Raji (cell line): Measurements from ENCODE around the gene SKA2.

ENCODE experiments used
- POLR2A ChIP-seq: IDR thresholded peaks from 2 replicates; pipeline ENCODE4 v1.6.1; 2011; ENCODE audit warnings: low read depth, low read length, control low read depth; ENCODE audit not compliant: insufficient read depth

SKA2 gene

DNA sequence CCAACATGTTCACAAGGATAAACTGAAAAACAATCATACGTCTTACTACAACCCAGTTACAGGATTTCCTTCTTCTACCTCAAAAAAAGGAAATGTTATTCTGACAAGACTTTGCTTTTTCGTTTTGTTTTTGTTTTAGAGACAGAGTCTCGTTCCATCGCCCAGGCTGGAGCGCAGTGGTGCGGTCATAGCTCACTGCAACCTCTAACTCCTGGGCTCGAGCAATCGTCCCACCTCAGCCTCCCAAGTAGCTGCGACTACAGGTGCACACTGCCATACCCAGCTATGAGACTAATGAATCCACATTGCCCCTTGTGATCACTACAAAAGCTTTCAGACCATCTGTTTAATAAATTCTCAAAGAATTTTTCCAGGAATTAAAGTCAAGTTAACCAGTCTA lies 39.5 kb downstream of the SKA2 start:
- no peak for TF ChIP-seq POLR2A

- no peak for TF ChIP-seq POLR2A
Measured at GRCh38 chr17:59111539-59111938, 43.4 kb downstream of the SKA2 start.

- no peak for TF ChIP-seq POLR2A
Measured at GRCh38 chr17:59110973-59111372, 44.0 kb downstream of the SKA2 start.

DNA sequence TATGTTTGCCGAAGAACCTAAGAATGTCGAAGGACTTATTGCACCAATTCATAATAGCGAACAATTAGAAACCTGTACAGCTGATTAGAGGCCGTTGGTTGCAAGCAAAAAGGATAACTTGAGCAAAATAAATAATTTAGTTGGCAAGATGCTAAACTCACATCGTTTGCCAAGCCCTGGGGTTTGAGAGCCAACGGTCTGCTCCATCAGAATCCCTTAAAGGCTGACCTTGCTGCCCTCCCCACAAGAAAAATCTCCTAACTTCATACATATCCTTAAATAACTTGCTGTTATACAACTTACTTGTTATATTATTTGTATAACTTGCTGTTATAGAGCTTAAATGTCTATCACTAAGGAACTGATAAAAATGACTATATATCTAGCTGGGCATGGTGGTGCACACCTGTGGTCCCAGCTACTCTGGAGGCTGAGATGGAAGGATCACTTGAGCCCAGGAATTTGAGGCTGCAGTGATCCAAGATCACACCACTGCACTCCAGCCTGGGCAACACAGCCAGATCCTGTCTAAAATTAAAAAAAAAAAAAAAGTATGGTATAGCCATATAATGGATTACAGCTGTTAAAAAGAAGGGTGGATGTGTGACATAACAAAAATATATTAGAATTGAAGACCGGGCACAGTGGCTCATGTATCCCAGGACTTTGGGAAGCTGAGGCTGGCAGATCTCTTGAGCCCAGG lies 46.4 kb downstream of the SKA2 start:
- no peak for TF ChIP-seq POLR2A

- TF ChIP-seq POLR2A, result no peak; the same call in 1 of the 2 replicates
Measured at GRCh38 chr17:59107306-59107670, 47.7 kb downstream of the SKA2 start.

DNA sequence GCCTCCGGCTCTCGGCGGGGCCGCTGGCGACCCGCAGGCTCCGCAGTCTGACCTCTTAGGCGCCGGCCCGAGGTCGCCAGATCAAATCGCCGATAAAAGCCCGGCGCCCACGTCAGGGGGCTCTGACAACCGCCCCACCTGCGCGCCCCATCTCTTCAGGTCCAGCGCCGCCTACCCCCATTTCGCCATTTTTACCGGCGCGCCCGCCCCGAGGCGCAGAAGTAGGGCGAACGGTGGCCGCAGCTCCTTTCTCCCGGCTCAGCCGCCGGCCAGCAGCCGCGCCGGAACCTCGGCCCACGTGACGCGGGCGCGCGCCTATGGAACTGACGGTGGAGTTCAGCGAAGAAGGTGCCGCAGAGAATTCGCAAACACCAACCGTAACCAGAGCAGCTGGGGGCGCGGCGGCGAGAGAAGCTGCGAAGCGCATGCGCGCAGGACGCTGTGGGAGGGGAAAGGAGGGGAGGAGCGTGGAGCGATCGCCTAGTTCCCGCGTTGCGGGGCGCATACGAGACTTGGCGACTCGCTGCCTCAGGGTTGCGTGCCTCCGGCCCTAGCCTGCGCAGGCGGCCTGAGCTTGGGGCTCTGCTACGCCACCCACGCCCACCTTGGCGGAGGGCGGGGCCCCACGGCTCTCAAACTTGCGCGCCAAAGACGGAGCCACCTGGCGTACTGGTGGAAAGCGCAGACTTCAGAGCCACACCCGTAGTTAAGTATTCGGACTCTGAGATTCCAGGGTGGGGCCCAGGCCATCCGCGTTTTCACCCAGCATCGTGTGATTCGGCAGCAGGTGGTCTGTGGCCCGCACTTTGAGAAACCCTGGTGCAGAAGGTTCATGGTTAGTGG lies 48.3 kb downstream of the SKA2 start, which contains the start of gene TRIM37:
Gene TRIM37, minus strand, starts transcription at position 418 of the 843 bp plus-strand sequence. CDS start 419 bp downstream, outside the sequence.
- peak; percentile 80 for TF ChIP-seq POLR2A

- TF ChIP-seq POLR2A, result no peak
Measured at GRCh38 chr17:59105852-59106462, 49.0 kb downstream of the SKA2 start.

- no peak for TF ChIP-seq POLR2A
Measured at GRCh38 chr17:59101178-59101577, 53.8 kb downstream of the SKA2 start.

- no peak for TF ChIP-seq POLR2A
Measured at GRCh38 chr17:59097876-59098275, 57.1 kb downstream of the SKA2 start.

GRCh38 chr17:59094861-59095530 lies 60.0 kb downstream of the SKA2 start:
- no peak for TF ChIP-seq POLR2A

- TF ChIP-seq POLR2A, result no peak
Measured at GRCh38 chr17:59093702-59094231, 61.2 kb downstream of the SKA2 start.

DNA sequence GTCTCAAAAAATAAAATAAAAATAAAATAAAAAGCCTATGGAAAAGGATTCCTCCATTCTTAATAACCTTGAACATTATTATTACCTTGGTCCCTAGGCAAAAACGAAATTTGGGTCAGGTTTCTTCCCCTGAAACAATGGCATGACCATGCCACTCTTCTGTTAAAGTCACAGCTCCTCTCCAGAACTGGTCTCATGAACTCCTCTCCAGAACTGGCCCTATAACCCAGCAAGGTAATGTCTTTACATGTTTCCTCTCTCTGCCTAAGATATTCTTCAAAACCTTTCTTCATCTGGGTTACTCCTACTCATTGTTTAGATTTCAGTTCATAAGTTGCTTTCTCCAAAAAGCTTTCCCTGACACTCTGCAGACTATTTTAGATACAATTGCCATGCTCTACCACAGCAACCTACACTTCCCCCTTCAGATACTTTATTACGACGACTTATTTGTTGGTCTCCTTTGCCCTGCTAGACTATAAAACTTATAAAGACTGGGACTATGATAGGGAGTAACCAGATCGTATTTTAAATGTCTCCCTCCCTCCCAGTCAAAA lies 61.8 kb downstream of the SKA2 start:
- TF ChIP-seq POLR2A, result no peak

- no peak for TF ChIP-seq POLR2A
Measured at GRCh38 chr17:59084154-59084553, 70.8 kb downstream of the SKA2 start.

DNA sequence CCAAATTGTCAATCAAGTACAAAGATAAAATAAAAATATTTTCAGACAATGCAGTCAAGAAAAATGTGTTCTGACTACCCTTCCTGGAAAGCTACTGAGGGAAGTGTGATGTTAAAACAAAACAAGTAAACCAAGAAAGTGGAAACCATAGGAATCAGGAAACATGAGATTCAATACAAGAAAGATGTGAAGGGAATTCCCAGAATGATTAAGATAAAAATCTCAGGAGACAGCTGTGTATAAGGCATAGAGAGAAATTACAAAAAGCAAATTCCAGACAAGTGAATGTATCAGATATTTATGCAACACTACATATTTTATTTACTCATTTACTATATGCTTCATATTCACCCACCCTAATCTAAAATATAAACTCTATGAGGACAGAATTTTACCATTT lies 80.5 kb downstream of the SKA2 start:
- no peak for TF ChIP-seq POLR2A

- no peak for TF ChIP-seq POLR2A
Measured at GRCh38 chr17:59073972-59074371, 81.0 kb downstream of the SKA2 start.

- TF ChIP-seq POLR2A, result no peak
Measured at GRCh38 chr17:59069856-59070255, 85.1 kb downstream of the SKA2 start.
